ENCODE results near the gene LRPPRC. TPM values are rescaled to one million over a fixed set of nuclear protein-coding genes. Genes with fewer than 3 reads are reported as not detected.

Gene LRPPRC
- total and polyA plus RNA-seq, 2 experiments from 2014 or later: 39.5 to 71.9 TPM

GRCh38 chr2:43942881-43943280, 52.9 kb downstream of the LRPPRC start:
- H3K36me3 ChIP-seq: peaks cover 66% of the 10 kb centered on the region
- no peaks in the 10 kb centered on the region for H3K9me3 ChIP-seq (ENCODE audit: low read depth)
- TF ChIP-seq CTCF (IDR thresholded peaks at IDR 0.05; ENCODE audit: low read depth, low read length): no peak
- H3K27ac ChIP-seq: no peak overlapping the region
- no peaks in the 10 kb centered on the region for H3K27me3 ChIP-seq
- peaks cover under 1% of the 10 kb centered on the region for H3K4me1 ChIP-seq (ENCODE audit: low read depth)
- DNase-seq (ENCODE audit: low read depth in 1 of 2, low spot score in 1 of 2): no peak
- no peak overlapping the region for H3K4me3 ChIP-seq

- peak in 1 of 2 donors; percentile 15 for DNase-seq (ENCODE audit: low read depth in 1 of 2, low spot score in 1 of 2)
- no peaks in the 10 kb centered on the region for H3K9me3 ChIP-seq (ENCODE audit: low read depth)
- TF ChIP-seq CTCF (IDR thresholded peaks at IDR 0.05; ENCODE audit: low read depth, low read length): no peak
- H3K27ac ChIP-seq: no peak overlapping the region
- H3K4me3 ChIP-seq: no peak overlapping the region
- peaks cover 4% of the 10 kb centered on the region for H3K4me1 ChIP-seq (ENCODE audit: low read depth)
- H3K36me3 ChIP-seq: peaks cover 57% of the 10 kb centered on the region
- H3K27me3 ChIP-seq: no peaks in the 10 kb centered on the region
These were observed 53.8 kb downstream of the LRPPRC start for GRCh38 chr2:43941966-43942365.

GRCh38 chr2:43941359-43941758, 54.4 kb downstream of the LRPPRC start:
- Histone ChIP-seq H3K27ac (no peak overlapping the region), H3K4me1 (ENCODE audit: low read depth) (peaks cover 4% of the 10 kb centered on the region), H3K36me3 (peaks cover 51% of the 10 kb centered on the region), H3K9me3 (ENCODE audit: low read depth) (no peaks in the 10 kb centered on the region), H3K27me3 (no peaks in the 10 kb centered on the region), H3K4me3 (no peak overlapping the region)
- no peak for TF ChIP-seq CTCF (IDR thresholded peaks at IDR 0.05; ENCODE audit: low read depth, low read length)
- no peak for DNase-seq (ENCODE audit: low read depth in 1 of 2, low spot score in 1 of 2)

GRCh38 chr2:43939695-43940256, 56.0 kb downstream of the LRPPRC start:
- no peak for TF ChIP-seq CTCF (IDR thresholded peaks at IDR 0.05; ENCODE audit: low read depth, low read length)
- H3K27me3 ChIP-seq: no peaks in the 10 kb centered on the region
- H3K27ac ChIP-seq: no peak overlapping the region
- no peak for DNase-seq (ENCODE audit: low read depth in 1 of 2, low spot score in 1 of 2)
- no peak overlapping the region for H3K4me3 ChIP-seq
- no peaks in the 10 kb centered on the region for H3K9me3 ChIP-seq (ENCODE audit: low read depth)
- H3K4me1 ChIP-seq (ENCODE audit: low read depth): peaks cover 4% of the 10 kb centered on the region
- peaks cover 36% of the 10 kb centered on the region for H3K36me3 ChIP-seq

- no peak for TF ChIP-seq CTCF (IDR thresholded peaks at IDR 0.05; ENCODE audit: low read depth, low read length)
- no peaks in the 10 kb centered on the region for H3K9me3 ChIP-seq (ENCODE audit: low read depth)
- H3K4me1 ChIP-seq (ENCODE audit: low read depth): peaks cover 4% of the 10 kb centered on the region
- no peaks in the 10 kb centered on the region for H3K27me3 ChIP-seq
- peak; percentile 11 to 19 for DNase-seq (ENCODE audit: low read depth in 1 of 2, low spot score in 1 of 2)
- H3K27ac ChIP-seq: no peak overlapping the region
- H3K36me3 ChIP-seq: peaks cover 23% of the 10 kb centered on the region
- H3K4me3 ChIP-seq: no peak overlapping the region
These were observed 58.4 kb downstream of the LRPPRC start for GRCh38 chr2:43937269-43937820.

Data from cardiac muscle cell (in vitro differentiated cells and primary cell).